Measurements from ENCODE around the gene SMARCE1. TPM values are rescaled to one million over a fixed set of nuclear protein-coding genes. Genes with fewer than 3 reads are reported as not detected.

SMARCE1 gene
- total RNA-seq, 4 donors from 2014 or later, result 76.5 to 111 (median 88.4) TPM

DNA sequence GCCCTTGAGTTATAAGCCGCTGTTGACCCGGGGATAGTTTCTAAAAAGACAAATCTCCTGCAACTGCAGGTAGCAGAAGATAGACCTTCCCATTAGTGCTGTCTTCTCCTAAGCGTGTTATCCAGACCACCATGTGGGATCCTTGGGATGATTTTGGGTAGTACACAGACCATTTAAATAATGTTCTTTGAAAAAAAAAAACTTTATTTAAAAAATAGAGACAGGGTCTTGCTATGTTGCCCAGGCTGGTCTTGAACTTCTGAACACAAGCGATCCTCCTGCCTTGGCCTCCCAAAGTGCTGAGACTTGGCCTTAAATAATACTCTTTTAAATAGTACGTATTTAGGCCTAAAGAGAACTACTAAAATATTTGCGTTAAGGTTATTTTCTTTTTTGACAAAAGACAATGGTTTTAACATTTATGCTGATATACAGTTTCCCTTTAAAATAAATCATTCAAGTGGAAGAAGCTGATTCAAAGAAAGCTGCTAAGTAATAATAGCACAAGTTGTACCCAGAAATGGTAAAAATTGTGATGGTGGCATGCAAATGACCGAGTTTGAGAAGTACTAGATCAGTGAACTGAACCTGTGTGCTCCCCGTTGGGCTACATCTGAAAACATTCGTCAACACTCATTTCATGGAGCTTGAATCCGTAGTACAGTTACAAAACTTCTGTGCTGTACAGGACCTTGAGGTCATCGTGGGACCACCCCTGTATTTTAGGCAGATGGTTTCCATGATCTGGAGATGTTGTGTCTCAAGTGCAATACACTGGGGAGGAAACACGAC lies 24.0 kb downstream of the SMARCE1 start:
- TF ChIP-seq, protein P1, sequence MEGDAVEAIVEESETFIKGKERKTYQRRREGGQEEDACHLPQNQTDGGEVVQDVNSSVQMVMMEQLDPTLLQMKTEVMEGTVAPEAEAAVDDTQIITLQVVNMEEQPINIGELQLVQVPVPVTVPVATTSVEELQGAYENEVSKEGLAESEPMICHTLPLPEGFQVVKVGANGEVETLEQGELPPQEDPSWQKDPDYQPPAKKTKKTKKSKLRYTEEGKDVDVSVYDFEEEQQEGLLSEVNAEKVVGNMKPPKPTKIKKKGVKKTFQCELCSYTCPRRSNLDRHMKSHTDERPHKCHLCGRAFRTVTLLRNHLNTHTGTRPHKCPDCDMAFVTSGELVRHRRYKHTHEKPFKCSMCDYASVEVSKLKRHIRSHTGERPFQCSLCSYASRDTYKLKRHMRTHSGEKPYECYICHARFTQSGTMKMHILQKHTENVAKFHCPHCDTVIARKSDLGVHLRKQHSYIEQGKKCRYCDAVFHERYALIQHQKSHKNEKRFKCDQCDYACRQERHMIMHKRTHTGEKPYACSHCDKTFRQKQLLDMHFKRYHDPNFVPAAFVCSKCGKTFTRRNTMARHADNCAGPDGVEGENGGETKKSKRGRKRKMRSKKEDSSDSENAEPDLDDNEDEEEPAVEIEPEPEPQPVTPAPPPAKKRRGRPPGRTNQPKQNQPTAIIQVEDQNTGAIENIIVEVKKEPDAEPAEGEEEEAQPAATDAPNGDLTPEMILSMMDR (IDR thresholded peaks at IDR 0.05; ENCODE audit: low read depth), result no peak

DNA sequence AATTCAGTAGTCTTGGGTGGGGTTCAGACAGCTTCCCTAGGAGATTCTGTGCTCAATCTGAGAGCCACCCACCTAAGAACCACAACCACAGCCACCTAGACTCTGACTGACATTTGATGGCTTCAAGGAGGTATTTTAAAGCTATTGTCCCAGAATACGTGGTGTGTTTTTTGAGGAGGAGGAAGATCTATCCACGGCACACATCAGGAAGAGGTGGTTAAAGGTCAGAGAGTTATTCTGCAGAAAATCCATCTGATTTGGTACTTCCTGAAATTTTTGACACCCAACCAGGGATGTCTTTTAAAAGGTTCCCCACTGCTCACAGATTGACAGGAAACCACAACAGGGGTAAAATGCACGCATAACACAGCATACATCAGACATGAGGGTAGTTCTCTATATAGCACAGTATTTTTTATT lies 25.1 kb downstream of the SMARCE1 start:
- TF ChIP-seq, protein P1 (IDR thresholded peaks at IDR 0.05; ENCODE audit: low read depth), result no peak

DNA sequence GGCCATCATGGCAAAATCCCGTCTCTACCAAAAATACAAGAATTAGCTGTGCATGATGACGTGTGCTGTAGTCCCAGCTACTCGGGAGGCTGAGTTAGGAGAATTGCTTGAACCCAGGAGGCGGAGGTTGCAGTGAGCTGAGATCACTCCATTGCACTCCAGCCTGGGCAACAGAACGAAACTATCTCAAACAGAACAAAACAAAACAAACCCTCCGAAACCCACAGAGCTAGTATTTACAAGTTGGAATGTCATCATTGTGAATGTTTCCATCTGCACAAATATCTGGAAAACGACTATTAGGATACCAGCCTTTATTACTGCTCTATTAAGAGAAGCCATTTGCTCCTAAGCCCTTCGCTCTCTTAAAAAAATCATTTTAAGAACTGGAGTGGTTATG lies 26.0 kb downstream of the SMARCE1 start:
- TF ChIP-seq, protein P1 (IDR thresholded peaks at IDR 0.05; ENCODE audit: low read depth), result no peak

DNA sequence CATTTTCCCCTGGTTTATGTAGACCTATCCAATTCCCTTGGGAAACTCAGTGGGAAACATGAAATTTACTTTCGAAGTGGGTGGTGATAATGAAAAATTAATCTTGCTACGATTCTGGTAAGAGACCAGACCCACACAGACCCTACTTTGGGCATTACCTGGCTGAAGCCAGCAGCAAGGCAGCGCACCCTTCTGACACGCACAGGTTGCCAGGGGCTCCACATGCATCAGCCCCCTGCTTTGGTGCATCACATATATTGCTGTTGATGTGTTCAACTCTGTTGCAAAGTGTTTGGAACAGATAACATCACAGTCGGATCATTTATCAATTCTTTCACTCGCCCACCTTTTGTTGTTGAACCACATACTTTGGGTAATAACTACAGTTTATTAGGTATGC lies 26.6 kb downstream of the SMARCE1 start:
- TF ChIP-seq, protein P1 (IDR thresholded peaks at IDR 0.05; ENCODE audit: low read depth), result no peak

DNA sequence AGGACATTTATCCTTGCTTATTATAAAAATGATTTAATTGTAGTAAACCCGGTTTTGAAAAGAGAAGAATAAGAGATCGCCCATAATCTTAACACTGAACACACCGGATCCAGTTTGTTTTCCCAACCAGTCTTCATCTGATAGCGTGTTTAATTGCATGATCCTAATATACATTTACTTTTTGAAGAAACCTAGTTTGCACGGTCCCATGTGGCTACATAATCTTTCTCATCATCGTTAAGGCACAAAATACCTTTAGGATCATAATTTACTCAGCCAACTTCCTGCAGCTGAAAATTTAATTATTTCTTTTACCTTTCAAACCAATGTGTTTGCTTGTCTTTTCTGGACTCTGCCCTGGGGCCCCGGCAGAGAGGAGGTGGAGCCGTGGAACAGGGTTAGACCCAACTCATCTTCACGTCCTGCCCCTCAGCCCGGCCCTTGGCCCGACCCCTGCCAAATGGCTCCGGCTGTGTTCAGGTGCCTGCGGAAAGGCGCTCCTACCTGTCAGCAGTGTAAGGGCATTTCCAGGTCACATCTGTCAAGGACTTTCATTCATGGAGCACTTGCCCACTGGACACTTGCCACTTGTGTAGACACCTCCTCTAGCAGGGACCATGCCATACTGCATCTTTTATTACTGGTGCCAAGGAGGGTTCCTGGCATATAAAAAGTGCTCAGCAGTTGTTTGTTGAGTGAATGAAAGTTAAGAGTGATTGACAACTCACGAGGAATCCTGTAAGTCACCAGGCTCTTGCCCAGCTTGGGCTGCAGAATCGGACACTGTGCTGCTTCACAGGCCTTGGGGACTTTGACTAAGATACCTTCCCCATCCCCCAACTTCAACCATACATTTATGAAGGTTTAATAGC lies 28.6 kb downstream of the SMARCE1 start:
- TF ChIP-seq, protein P1 (IDR thresholded peaks at IDR 0.05; ENCODE audit: low read depth), result no peak

DNA sequence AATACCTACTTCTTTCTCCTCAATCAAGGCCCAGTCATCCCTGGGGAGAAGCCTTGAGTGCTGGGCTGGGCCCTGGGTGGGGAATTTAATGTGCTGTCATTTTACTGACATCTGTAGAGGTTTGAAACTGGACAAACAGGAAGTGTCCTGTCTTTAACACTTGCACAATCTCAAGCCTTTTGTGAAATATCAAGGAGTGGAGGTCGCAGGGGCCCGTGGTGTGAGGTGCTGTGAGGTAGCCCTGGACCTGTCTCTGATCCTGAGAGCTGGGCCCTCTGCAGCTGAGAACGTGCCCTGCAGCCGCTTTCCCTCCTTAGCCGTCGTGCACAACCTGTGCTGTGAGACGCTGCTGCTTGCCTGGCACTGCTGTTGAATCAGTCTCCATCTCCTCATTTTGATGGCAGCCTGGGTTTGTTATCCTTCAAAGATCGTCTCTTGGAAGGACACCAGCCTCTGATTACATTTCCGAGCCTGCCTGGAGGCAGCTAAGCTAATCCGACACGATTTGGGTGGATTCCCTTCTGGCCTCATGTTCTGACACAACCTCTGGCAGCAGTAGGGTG lies 29.9 kb downstream of the SMARCE1 start:
- TF ChIP-seq, protein P1 (IDR thresholded peaks at IDR 0.05; ENCODE audit: low read depth), result no peak

DNA sequence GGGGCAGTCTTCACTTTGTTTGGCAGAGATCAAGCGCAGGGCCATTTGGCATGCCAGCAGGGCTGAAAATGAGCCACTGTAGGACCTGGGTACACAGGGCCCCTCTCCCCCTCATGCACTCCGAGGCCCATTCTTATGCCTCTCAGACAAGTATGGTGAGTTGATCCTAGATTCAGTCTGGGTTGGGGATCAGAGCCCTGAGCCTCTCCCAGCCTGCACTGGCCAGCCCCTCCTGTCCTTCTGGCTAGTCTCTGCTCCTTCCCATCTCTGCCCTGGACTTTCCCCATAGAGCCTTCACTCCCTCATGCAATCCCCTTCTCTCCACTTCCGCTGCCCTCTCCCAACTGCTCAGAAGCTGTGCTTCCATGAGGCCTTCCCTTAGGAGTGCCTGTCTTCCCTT lies 31.0 kb downstream of the SMARCE1 start:
- TF ChIP-seq, protein P1 (IDR thresholded peaks at IDR 0.05; ENCODE audit: low read depth), result no peak
